HCT116 (cell line): ENCODE data around the gene SH3TC1. TPM values are rescaled to one million over a fixed set of nuclear protein-coding genes. Genes with fewer than 3 reads are reported as not detected.

Source experiments
- ATAC-seq: fragments of 200-7000 bp; cut with Tn5 transposase; 2 replicates; pipeline ENCODE4 v1.9.1; 2020; ENCODE audit warnings: mild to moderate bottlenecking, moderate library complexity
- BruUV-seq: library from RNA; stranded (reverse); fragments of 400-500 nt; replicated peaks from 2 replicates; lab custom pipeline; 2021; lab: Mats Ljungman, UMichigan
- CTCF ChIA-PET: fragments of 300-600 bp; sonication (Branson Sonifier 250); formaldehyde crosslinking; loops from one replicate; lab custom pipeline; 2021; ENCODE audit warnings: antibody characterized with exemption; lab: Charles Lee
- POLR2A ChIA-PET: fragments of 300-600, 350-600 bp; sonication (Branson Sonifier 250); formaldehyde crosslinking; loops from one replicate; lab custom pipeline; 2021; ENCODE audit warnings: antibody characterized with exemption; lab: Charles Lee
- RAD21 ChIA-PET, 2 experiments: fragments of 300-600 bp; sonication (Branson Sonifier 250); formaldehyde crosslinking; loops; one replicate each; lab custom pipeline; 2023; ENCODE audit warnings: low total read pairs in 2 of 2; ENCODE audit not compliant: uncharacterized antibody in 2 of 2, unreplicated experiment in 2 of 2, low non-redundant PET in 1 of 2; lab: Charles Lee
- DNase-seq: peaks from one replicate; pipeline ENCODE4 v3.0.0-alpha.2; 2010; ENCODE audit warnings: low read depth, low spot score
- H2AFZ ChIP-seq: fragments of 200-600 bp; shearing (Covaris generic), sonication (generic); 2 replicates; pipeline ENCODE4 v1.6.1; 2017; ENCODE audit warnings: low read depth, mixed run types, mixed read lengths, antibody characterized with exemption, low read length; ENCODE audit not compliant: poor library complexity, severe bottlenecking
- H3K27ac ChIP-seq: 2 replicates; pipeline ENCODE4 v1.5.1; 2012; ENCODE audit warnings: low read depth, low read length
- H3K27me3 ChIP-seq: fragments of 200-600 bp; sonication (generic); 2 replicates; pipeline ENCODE4 v1.6.1; 2016; ENCODE audit warnings: mixed run types, low read length, mixed read lengths; ENCODE audit not compliant: insufficient read depth
- H3K36me3 ChIP-seq, 2 experiments: fragments of 200-500 bp in 1 of 2; fragments of 200-600 bp in 1 of 2; sonication (Bioruptor generic) in 1 of 2; sonication (generic) in 1 of 2; 2 replicates each; pipeline versions ENCODE4 v1.5.1 to v1.6.1; 2014 to 2016; ENCODE audit warnings: low read length in 2 of 2, inconsistent platforms in 1 of 2, mixed read lengths in 1 of 2, mixed run types in 1 of 2; ENCODE audit not compliant: insufficient read depth in 2 of 2, control insufficient read depth in 1 of 2
- H3K4me1 ChIP-seq, 2 experiments: fragments of 200-600 bp in 1 of 2; sonication (generic) in 1 of 2; 2 replicates each; pipeline versions ENCODE4 v1.5.1 to v1.6.1; 2012 to 2017; ENCODE audit warnings: low read length in 2 of 2, inconsistent platforms in 1 of 2, mild to moderate bottlenecking in 1 of 2, mixed read lengths in 1 of 2, mixed run types in 1 of 2, moderate library complexity in 1 of 2; ENCODE audit not compliant: insufficient read depth in 2 of 2, control insufficient read depth in 1 of 2
- H3K4me2 ChIP-seq: fragments of 200-600 bp; sonication (generic); 2 replicates; pipeline ENCODE4 v1.6.1; 2017; ENCODE audit warnings: mixed run types, low read length, mixed read lengths
- H3K4me3 ChIP-seq, 2 experiments: fragments of 200-600 bp in 1 of 2; sonication (generic) in 1 of 2; replicated peaks in 1 of 2; 2 replicates each; pipeline ENCODE4 v1.5.1; 2011 to 2016; ENCODE audit warnings: low read length in 2 of 2, control low read depth in 1 of 2, low read depth in 1 of 2, mild to moderate bottlenecking in 1 of 2, mixed read lengths in 1 of 2, mixed run types in 1 of 2
- H3K79me2 ChIP-seq: fragments of 200-600 bp; sonication (generic); 2 replicates; pipeline ENCODE4 v1.6.1; 2017; ENCODE audit warnings: mild to moderate bottlenecking, mixed run types, low read length, moderate library complexity, mixed read lengths; ENCODE audit not compliant: insufficient read depth
- H3K9ac ChIP-seq: fragments of 200-600 bp; sonication (generic); 2 replicates; pipeline ENCODE4 v1.6.1; 2016; ENCODE audit warnings: low read length, mixed read lengths
- H3K9me2 ChIP-seq: fragments of 200-600 bp; sonication (generic), shearing (Covaris generic); 2 replicates; pipeline ENCODE4 v1.6.1; 2017; ENCODE audit warnings: mixed run types, mild to moderate bottlenecking, moderate library complexity; ENCODE audit not compliant: insufficient read depth
- H3K9me3 ChIP-seq, 2 experiments: fragments of 200-500 bp in 1 of 2; fragments of 200-600 bp in 1 of 2; sonication (Bioruptor generic) in 1 of 2; sonication (generic) in 1 of 2; 2 replicates each; pipeline ENCODE4 v1.6.1; 2014 to 2017; ENCODE audit warnings: low read length in 2 of 2, mixed read lengths in 2 of 2, inconsistent platforms in 1 of 2, low read depth in 1 of 2, mild to moderate bottlenecking in 1 of 2, mixed run types in 1 of 2, moderate library complexity in 1 of 2; ENCODE audit not compliant: control insufficient read depth in 1 of 2, insufficient read depth in 1 of 2
- H4K20me1 ChIP-seq: fragments of 200-600 bp; sonication (generic), shearing (Covaris generic); 2 replicates; pipeline ENCODE4 v1.6.1; 2017; ENCODE audit warnings: mixed run types, mild to moderate bottlenecking, moderate library complexity; ENCODE audit not compliant: insufficient read depth
- CBX3 ChIP-seq: IDR thresholded peaks from 2 replicates; pipeline ENCODE4 v1.6.1; 2012; ENCODE audit warnings: low read depth
- CEBPB ChIP-seq: IDR thresholded peaks from 2 replicates; pipeline ENCODE4 v1.6.1; 2012; ENCODE audit warnings: low read depth
- EGR1 ChIP-seq: IDR thresholded peaks from 2 replicates; pipeline ENCODE4 v1.6.1; 2012; ENCODE audit warnings: low read depth
- ELF1 ChIP-seq: IDR thresholded peaks from 2 replicates; pipeline ENCODE4 v1.6.1; 2012; ENCODE audit warnings: low read depth, borderline replicate concordance
- EZH2 ChIP-seq: fragments of 200-600 bp; sonication (generic); IDR thresholded peaks from 2 replicates; pipeline ENCODE4 v1.6.1; 2017; ENCODE audit warnings: antibody characterized with exemption, mixed run types
- FOSL1 ChIP-seq: IDR thresholded peaks from 2 replicates; pipeline ENCODE4 v1.6.1; 2012; ENCODE audit warnings: low read depth
- JUND ChIP-seq: IDR thresholded peaks from 2 replicates; pipeline ENCODE4 v1.6.1; 2012
- MAX ChIP-seq: IDR thresholded peaks from 2 replicates; pipeline ENCODE4 v1.6.1; 2012
- POLR2A ChIP-seq: IDR thresholded peaks from 2 replicates; pipeline ENCODE4 v1.7.0; 2011; ENCODE audit warnings: borderline replicate concordance; ENCODE audit not compliant: insufficient read depth, insufficient read length; ENCODE audit errors: extremely low read depth
- POLR2AphosphoS5 ChIP-seq: IDR thresholded peaks from 2 replicates; pipeline ENCODE4 v1.6.1; 2011; ENCODE audit warnings: mild to moderate bottlenecking, low read depth, low read length, moderate library complexity
- RAD21 ChIP-seq: IDR thresholded peaks from 2 replicates; pipeline ENCODE4 v1.6.1; 2012; ENCODE audit warnings: low read depth, mild to moderate bottlenecking
- REST ChIP-seq: IDR thresholded peaks from 2 replicates; pipeline ENCODE4 v1.6.1; 2012; ENCODE audit warnings: low read depth
- SIN3A ChIP-seq: IDR thresholded peaks from 2 replicates; pipeline ENCODE4 v1.6.1; 2012; ENCODE audit warnings: low read depth
- SP1 ChIP-seq: IDR thresholded peaks from 2 replicates; pipeline ENCODE4 v1.6.1; 2012; ENCODE audit warnings: low read depth
- SRF ChIP-seq: IDR thresholded peaks from 2 replicates; pipeline ENCODE4 v1.6.1; 2012; ENCODE audit warnings: low read depth
- TCF7L2 ChIP-seq: IDR thresholded peaks from 2 replicates; pipeline ENCODE4 v1.7.0; 2011; ENCODE audit warnings: borderline replicate concordance, inconsistent platforms; ENCODE audit not compliant: insufficient read depth, insufficient read length; ENCODE audit errors: extremely low read depth
- YY1 ChIP-seq: IDR thresholded peaks from 2 replicates; pipeline ENCODE4 v1.6.1; 2011; ENCODE audit warnings: low read length, low read depth, moderate library complexity, mild to moderate bottlenecking; ENCODE audit not compliant: insufficient replicate concordance; ENCODE audit errors: extremely low read depth
- ZBTB33 ChIP-seq: IDR thresholded peaks from 2 replicates; pipeline ENCODE4 v1.6.1; 2011; ENCODE audit warnings: mild to moderate bottlenecking, low read length, moderate library complexity; ENCODE audit not compliant: insufficient replicate concordance; ENCODE audit errors: extremely low read depth
- ZFX ChIP-seq: fragments of 450-650 bp; IDR thresholded peaks from 2 replicates; pipeline ENCODE4 v1.6.1; 2017
- intact Hi-C: fragments of 100-400 bp; cut with micrococcal nuclease; formaldehyde crosslinking; loops from 2 replicates; pipeline ENCODE4 v1.10.0; 2022
- total RNA-seq: library from RNA; stranded (reverse); gene quantifications from one replicate; pipeline ENCODE4 v1.2.1, GENCODE V29; 2021; ENCODE audit not compliant: unreplicated experiment

The SH3TC1 gene
- total RNA-seq, 1 experiment from 2014 or later: 12.5 TPM

GRCh38 chr4:8163026-8163425, 36.1 kb upstream of the SH3TC1 start:
- H3K79me2 ChIP-seq: no peaks in the 10 kb centered on the region
- ChIA-PET POLR2A (no interaction called here), RAD21 (no interaction called here), CTCF (interaction anchor here (0.7 kb wide), 1 partner anchor 14 kb away, joined by 3 read pairs; no protein-coding TSS in a partner anchor)
- no peaks in the 10 kb centered on the region for H3K9me2 ChIP-seq
- peaks cover 5 to 19% of the 10 kb centered on the region in 2 experiments for H3K4me1 ChIP-seq
- H3K27ac ChIP-seq: no peak overlapping the region
- ATAC-seq (no peak), DNase-seq (no peak)
- no peak overlapping the region for H3K4me2 ChIP-seq
- no peaks in the 10 kb centered on the region for H3K27me3 ChIP-seq
- BruUV-seq: no TSS peak
- no peaks in the 10 kb centered on the region; a peak in 1 of 4 replicates for H3K9me3 ChIP-seq
- H3K4me3 ChIP-seq: no peak overlapping the region
- intact Hi-C loops: no loop called here
- H3K36me3 ChIP-seq: no peaks in the 10 kb centered on the region
- no peaks in the 10 kb centered on the region for H4K20me1 ChIP-seq
- H2AFZ ChIP-seq: no peak overlapping the region
- TF ChIP-seq SRF (no peak), MAX (no peak), POLR2A (no peak), ZFX (no peak), RAD21 (no peak), ZBTB33 (no peak), CBX3 (no peak), TCF7L2 (no peak), FOSL1 (no peak), EGR1 (no peak), JUND (no peak), ELF1 (no peak), POLR2AphosphoS5 (no peak), SP1 (no peak), REST (no peak), YY1 (no peak), EZH2 (no peak), SIN3A (no peak), CEBPB (no peak)
- TF ChIP-seq, all 23 proteins: peak for 0
- H3K9ac ChIP-seq: no peak overlapping the region
